ENCODE measurements around the gene GPR55. TPM values are rescaled to one million over a fixed set of nuclear protein-coding genes. Genes with fewer than 3 reads are reported as not detected.

The GPR55 gene
- total and polyA plus RNA-seq, 2 of the 8 experiments (the other 6 are each of a cell fraction or from before 2014, with no cell fraction given): not detected

DNA sequence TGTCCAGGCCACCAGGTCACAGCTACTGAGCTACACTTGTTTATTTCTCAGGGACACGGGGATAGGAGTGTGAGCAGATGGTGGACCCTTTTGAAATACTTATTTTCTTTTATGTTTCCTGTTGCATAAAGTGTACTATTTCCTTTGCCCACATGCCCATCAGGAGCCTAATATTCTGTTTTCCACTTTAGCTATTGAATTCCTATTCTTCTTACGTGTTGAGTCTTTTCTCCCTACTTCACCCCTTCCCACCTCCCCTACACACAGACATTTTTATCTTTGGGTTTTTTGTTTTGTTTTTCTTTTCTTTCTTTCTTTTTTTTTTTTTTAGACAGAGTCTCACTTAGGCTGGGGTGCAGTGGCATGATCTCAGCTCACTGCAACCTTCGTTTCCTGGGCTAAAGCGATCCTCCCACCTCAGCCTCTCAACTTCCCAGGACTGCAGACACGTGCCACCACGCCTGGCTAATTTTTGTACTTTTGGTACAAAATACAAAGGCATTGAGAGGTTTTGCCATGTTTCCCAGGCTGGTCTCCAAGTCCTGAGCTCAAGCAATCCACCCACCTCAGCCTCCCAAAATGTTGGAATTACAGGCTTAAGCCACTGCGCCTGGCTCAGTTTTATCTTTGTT, 5.2 kb upstream of the GPR55 start:
- DNase-seq (ENCODE audit: low read depth in 1 of 2, low spot score in 2 of 2): no peak
- H3K23me2 ChIP-seq (ENCODE audit: low read depth, low read length): no peaks in the 10 kb centered on the region
- H3K18ac ChIP-seq (ENCODE audit: extremely low read depth, low read length): no peak overlapping the region
- H3K79me2 ChIP-seq (ENCODE audit: control insufficient read depth in 1 of 2, insufficient read depth in 2 of 2, low read length in 2 of 2): no peaks in the 10 kb centered on the region
- ChIA-PET CTCF (ENCODE audit: partially characterized antibody) (interaction anchor here (0.7 to 15.3 kb wide), 7 partner anchors 10 to 318 kb away, joined by 3 to 332 read pairs (median 4); no protein-coding TSS in a partner anchor), POLR2A (ENCODE audit: partially characterized antibody) (interaction anchor here (1.2 kb wide), 1 partner anchor 63 kb away, joined by 3 read pairs; no protein-coding TSS in a partner anchor)
- H3K27ac ChIP-seq (ENCODE audit: low read depth, low read length): no peak overlapping the region
- FAIRE-seq: no peak
- H2BK5ac ChIP-seq (ENCODE audit: low read depth, low read length): no peak overlapping the region
- no peaks in the 10 kb centered on the region for H4K20me1 ChIP-seq (replicated peaks in 1 of 2; ENCODE audit: control insufficient read depth in 1 of 2, insufficient read depth in 2 of 2, low read length in 2 of 2)
- no peak overlapping the region for H2BK20ac ChIP-seq (ENCODE audit: low read length)
- H3K4ac ChIP-seq (replicated peaks; ENCODE audit: insufficient read length, low read depth, low read length): no peak overlapping the region
- H3K14ac ChIP-seq (ENCODE audit: insufficient read length): no peak overlapping the region
- H3K4me3 ChIP-seq (ENCODE audit: extremely low read depth in 1 of 4, insufficient read depth in 2 of 4, low read depth in 3 of 4, low read length in 4 of 4): no peak overlapping the region
- no peak overlapping the region for H4K91ac ChIP-seq (replicated peaks; ENCODE audit: insufficient read length, low read length)
- H3K27me3 ChIP-seq (replicated peaks in 1 of 4; ENCODE audit: control insufficient read depth in 3 of 4, extremely low read depth in 1 of 4, insufficient read depth in 3 of 4, low read length in 3 of 4): no peaks in the 10 kb centered on the region
- H2AK5ac ChIP-seq (ENCODE audit: low read depth, low read length): no peak overlapping the region
- H2BK15ac ChIP-seq (ENCODE audit: low read length): no peak overlapping the region
- H2BK12ac ChIP-seq (ENCODE audit: low read depth, low read length): no peak overlapping the region
- no peak overlapping the region for H3K23ac ChIP-seq (ENCODE audit: insufficient read length)
- H2AFZ ChIP-seq (ENCODE audit: low read length): no peak overlapping the region
- TF ChIP-seq MAFK (IDR thresholded peaks at IDR 0.05; ENCODE audit: low read depth, low read length): no peak
- TF ChIP-seq, protein P1, sequence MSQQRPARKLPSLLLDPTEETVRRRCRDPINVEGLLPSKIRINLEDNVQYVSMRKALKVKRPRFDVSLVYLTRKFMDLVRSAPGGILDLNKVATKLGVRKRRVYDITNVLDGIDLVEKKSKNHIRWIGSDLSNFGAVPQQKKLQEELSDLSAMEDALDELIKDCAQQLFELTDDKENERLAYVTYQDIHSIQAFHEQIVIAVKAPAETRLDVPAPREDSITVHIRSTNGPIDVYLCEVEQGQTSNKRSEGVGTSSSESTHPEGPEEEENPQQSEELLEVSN (IDR thresholded peaks at IDR 0.05): no peak
- TF ChIP-seq SIN3A (conservative IDR thresholded peaks at IDR 0.05 in 1 of 2, IDR thresholded peaks at IDR 0.05 in 1 of 2; ENCODE audit: low read depth in 1 of 2, low read length in 2 of 2): no peak
- TF ChIP-seq EP300 (IDR thresholded peaks at IDR 0.05; ENCODE audit: borderline replicate concordance in 1 of 2, low read depth in 2 of 2, low read length in 2 of 2): no peak
- no peak for TF ChIP-seq TBP (IDR thresholded peaks at IDR 0.05; ENCODE audit: low read depth, low read length)
- TF ChIP-seq KDM4A (IDR thresholded peaks at IDR 0.05; ENCODE audit: low read depth, low read length, severe bottlenecking): no peak
- TF ChIP-seq, protein P2, sequence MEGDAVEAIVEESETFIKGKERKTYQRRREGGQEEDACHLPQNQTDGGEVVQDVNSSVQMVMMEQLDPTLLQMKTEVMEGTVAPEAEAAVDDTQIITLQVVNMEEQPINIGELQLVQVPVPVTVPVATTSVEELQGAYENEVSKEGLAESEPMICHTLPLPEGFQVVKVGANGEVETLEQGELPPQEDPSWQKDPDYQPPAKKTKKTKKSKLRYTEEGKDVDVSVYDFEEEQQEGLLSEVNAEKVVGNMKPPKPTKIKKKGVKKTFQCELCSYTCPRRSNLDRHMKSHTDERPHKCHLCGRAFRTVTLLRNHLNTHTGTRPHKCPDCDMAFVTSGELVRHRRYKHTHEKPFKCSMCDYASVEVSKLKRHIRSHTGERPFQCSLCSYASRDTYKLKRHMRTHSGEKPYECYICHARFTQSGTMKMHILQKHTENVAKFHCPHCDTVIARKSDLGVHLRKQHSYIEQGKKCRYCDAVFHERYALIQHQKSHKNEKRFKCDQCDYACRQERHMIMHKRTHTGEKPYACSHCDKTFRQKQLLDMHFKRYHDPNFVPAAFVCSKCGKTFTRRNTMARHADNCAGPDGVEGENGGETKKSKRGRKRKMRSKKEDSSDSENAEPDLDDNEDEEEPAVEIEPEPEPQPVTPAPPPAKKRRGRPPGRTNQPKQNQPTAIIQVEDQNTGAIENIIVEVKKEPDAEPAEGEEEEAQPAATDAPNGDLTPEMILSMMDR (IDR thresholded peaks at IDR 0.05; ENCODE audit: control extremely low read depth in 1 of 3, insufficient read depth in 1 of 3, low read depth in 1 of 3, low read length in 3 of 3): no peak
- H3K56ac ChIP-seq (replicated peaks; ENCODE audit: insufficient read length, low read depth, low read length): no peak overlapping the region
- no peaks in the 10 kb centered on the region for H3K36me3 ChIP-seq (ENCODE audit: control insufficient read depth in 2 of 4, insufficient read depth in 4 of 4, low read length in 3 of 4)
- no peak overlapping the region for H3K4me2 ChIP-seq (ENCODE audit: insufficient read depth in 1 of 2, low read depth in 2 of 2, low read length in 2 of 2)
- H3K9ac ChIP-seq (replicated peaks in 1 of 4; ENCODE audit: extremely low read depth in 1 of 4, low read depth in 3 of 4, low read length in 3 of 4): no peak overlapping the region
- H4K8ac ChIP-seq (ENCODE audit: extremely low read depth, insufficient read depth, low read length): 0 out of 2 replicates have a peak overlapping the region, but pooled peaks have one; percentile 75
- H3K79me1 ChIP-seq (ENCODE audit: low read depth, low read length): no peaks in the 10 kb centered on the region
- peaks cover 0 to 9% (median 4%) of the 10 kb centered on the region in 4 experiments; a peak in 3 of 7 replicates for H3K4me1 ChIP-seq (replicated peaks in 1 of 4; ENCODE audit: control insufficient read depth in 3 of 4, insufficient read depth in 4 of 4, low read length in 3 of 4)
- WGBS, 2 experiments (ENCODE audit: extremely low coverage in 1 of 2, insufficient coverage in 1 of 2, insufficient read length in 1 of 2, insufficient replicate concordance in 2 of 2, low coverage in 1 of 2, low lambda C conversion rate in 2 of 2, missing lambda C conversion rate in 1 of 2): 94% methylated on average over 7 of the region's 7 CpGs; no CpG with 5 or more reads in 1 of the 2 experiments
- H2BK120ac ChIP-seq (replicated peaks; ENCODE audit: low read depth, low read length): no peak overlapping the region
- no peak overlapping the region for H4K5ac ChIP-seq (ENCODE audit: insufficient read length, low read depth, low read length)
- no peaks in the 10 kb centered on the region for H3K9me3 ChIP-seq (ENCODE audit: insufficient read depth in 2 of 2, low read depth in 1 of 2, low read length in 1 of 2)

All from H1 (cell line).